ENCODE results near the gene CSRNP3.
"Not testable (repeated sequence)": the region's sequence is repeated elsewhere in the genome, so short reads cannot be mapped to it uniquely, and the experiment has no call there.

Gene CSRNP3

GRCh38 chr2:165547900-165548299, 78.4 kb downstream of the CSRNP3 start:
- no peak for DNase-seq

- no peak for DNase-seq
Measured at GRCh38 chr2:165549619-165550018, 80.1 kb downstream of the CSRNP3 start.

- no peak for DNase-seq
Measured at GRCh38 chr2:165558832-165559231, 89.3 kb downstream of the CSRNP3 start.

DNA sequence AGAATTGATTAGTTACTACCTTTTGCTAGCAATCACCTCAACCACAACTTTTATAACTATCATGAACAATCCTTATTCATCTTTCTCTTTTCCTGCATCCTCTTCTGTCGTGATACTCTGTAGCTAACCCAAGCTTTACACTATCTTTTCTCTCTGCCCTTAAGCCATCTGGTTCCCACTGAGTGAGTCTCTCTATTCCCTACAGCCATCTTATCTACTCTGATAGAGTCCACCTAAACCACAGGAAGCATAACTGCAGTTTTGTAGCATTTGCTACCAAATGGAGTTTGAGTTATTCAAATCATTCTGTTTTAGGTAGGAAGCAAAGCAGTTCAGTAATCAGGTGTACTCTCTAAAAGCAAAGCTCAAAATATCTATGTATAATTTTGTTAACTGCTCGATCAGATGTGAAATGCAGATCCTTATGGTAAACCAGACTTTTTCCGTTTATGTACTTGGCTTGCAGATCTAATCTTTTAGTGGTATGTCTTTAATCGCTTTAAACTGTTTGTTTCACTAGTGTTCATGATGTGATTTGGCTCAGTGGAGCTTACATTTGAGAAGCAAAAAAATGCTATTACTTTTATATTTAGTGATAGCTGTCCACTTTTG, 91.0 kb downstream of the CSRNP3 start:
- no peak for DNase-seq

- no peak for DNase-seq
Measured at GRCh38 chr2:165561516-165561915, 92.0 kb downstream of the CSRNP3 start.

DNA sequence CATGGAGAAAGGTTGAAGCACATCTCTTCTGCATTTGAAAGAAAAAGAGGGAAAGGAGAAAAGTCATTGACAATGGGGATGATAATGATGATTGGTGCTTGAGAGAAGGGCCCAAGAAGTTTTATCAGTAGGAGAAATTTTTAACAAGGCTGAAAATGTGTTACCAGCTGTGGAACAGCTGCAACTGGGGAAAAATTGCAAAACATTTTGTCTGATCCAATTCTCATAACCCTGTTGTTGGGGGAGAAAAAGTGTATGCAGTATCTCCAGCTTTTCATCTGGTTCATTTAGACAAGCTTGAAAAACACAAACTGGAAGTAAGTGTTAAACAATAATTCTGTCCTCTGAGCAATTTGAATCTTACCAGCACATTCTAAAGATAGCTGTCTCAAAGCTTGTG, 92.7 kb downstream of the CSRNP3 start:
- no peak for DNase-seq

DNA sequence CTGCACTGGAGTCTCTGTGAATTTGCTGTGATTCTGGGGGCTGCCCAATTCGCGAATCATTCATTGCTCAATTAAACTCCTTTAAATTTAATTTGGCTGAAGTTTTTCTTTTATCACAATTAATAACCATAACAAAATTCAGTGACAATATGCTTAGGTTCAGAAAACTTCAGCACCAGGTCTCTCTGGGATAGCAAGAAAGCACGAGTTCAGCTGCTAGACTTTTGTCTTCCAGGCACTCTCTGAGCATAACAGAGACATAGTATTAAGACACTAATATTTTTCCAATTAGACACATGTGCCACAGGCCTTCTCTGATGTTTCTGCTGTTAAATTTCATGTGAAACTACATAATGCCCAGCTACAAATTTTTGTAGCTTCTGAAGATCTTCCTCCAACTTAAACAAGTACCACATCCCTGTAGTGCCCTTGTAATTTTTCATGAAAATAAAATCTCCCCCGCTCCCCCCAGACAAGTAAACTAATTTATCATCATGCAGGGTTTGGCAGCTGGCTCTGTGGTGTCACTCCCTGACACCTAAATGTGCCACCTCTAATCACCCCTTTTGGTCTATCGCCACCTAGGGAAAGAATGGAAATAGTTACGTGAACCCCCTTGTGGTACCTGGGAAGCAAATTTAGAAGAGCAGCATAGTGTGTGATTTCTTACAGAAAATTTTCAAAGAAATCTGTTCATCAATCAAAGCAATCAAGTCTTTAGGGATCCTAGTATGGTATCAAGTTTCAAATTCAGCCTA, 94.1 kb downstream of the CSRNP3 start:
- no peak for DNase-seq

DNA sequence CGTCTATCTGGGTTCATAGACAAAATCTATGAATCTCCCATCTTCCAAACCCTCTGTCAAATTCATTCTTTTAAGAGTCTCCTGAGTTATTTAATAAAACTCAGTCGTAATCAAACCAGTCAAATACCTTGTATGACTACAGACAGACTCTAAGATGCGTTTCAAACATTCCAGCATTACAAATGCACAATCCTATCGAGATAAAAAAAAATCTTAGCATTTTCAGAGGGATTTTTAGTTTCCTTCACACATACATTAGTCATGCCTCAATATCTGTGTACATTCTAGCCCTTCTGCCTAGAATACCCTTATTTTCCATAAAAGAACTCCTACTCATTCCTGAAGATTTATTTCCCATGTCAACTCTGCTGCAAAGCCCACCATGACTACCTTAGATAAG, 96.5 kb downstream of the CSRNP3 start:
- DNase-seq: no peak

DNA sequence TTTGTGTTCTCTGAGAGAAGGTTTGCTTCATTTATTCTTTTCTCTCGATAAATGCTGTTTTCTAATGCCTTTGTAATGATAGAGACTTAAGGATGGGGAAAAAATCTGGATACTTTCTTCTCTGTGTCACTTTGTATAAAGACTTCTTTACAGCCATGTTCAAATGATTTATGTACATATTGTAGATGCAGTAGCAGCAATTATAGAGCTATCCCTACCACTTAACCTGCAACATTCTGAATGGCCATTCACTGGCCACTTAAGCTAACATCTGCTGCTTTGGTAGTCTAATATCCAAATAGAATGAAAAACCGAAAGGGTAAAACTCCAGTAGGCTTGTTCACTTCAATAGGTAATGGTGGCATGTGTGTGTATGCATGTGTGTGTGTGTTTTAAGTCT, 97.8 kb downstream of the CSRNP3 start:
- no peak for DNase-seq

- DNase-seq: no peak
Measured at GRCh38 chr2:165568361-165568760, 98.9 kb downstream of the CSRNP3 start.

DNA sequence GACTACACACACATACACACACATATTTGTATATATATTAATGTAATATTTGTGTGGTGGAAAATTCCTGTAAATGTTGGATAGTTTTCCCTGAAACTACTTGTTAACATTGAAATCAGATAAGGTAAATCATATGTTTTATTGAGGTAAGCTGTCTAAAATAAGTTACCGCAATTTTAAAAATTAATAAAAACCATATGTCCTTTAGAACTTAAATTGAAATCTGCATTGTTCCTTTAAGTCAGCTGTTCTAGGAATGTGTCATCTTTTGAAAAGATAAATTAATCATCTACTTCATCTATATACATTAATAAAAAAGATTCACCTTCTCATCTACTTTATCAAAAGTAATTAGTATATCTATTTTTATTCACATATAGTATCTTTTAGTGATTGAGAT, 102.0 kb downstream of the CSRNP3 start:
- DNase-seq: no peak

- DNase-seq: no peak
Measured at GRCh38 chr2:165572151-165572550, 102.7 kb downstream of the CSRNP3 start.

DNA sequence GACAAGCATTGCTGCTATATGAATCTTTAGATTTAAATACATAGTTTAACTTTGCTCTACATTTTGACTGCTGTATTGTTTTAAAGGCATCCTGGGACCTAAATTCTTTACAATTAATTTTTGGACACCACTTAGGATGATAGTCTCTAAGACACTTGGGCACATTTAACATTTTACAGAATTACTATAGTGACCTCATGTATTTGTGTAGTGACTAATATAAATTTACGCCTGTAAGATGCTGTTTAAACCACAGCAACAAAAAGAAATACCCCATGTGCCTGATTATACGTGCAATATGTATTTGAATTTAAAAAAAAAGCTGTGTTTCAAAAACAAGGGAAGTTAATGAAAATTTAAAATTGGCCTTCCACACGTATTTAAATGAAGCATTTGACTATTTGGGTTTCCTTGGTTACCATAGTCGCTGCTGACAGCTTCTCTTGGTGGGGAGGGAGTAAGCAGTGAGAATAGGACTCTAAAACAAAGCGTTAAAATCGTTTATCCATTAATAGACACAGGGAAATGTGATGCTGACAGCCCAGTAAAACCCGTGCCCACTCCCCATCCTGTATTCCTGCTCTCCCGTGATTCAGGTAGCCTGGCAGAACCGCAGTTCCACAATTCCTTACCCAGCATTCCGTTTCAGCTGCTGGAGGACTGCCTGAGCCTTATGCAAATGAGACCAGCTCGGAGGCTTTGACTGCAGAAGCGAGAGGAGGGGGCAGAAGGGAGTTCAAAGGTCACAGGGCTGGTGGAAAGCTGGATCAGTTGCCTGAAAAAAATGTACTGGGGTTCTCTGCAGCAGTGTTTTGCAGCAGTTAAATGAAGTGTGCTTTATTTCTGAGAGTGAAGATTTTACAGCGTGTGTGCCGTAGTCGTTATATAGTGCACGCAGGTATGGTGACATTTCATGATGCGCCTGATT, 104.3 kb downstream of the CSRNP3 start:
- DNase-seq: no peak

DNA sequence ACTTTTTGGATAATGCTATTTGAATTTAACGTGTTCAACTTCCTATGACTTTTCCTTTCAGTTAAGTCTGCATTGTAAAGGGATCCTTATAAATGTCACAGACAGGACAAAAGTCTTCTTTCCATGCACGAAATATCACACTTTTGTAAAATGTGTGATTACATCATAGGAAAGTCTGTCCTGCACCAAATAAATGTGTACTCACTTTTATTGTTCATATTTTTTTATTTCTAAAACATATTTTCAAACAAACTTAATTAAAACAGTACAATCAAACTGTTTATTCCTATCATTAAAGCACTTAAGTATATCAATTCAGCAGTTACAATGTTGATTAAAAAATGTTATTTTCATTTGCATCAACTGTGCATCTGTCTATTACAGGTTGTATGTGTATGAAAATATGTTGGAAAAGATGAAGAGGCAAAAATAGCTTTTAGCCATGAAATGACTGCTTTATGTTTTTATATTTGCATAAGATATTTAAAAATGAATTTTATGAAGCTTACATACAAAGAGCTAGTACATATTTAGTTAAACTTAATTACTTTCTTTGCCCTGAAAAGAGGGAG, 105.6 kb downstream of the CSRNP3 start:
- DNase-seq: no peak

DNA sequence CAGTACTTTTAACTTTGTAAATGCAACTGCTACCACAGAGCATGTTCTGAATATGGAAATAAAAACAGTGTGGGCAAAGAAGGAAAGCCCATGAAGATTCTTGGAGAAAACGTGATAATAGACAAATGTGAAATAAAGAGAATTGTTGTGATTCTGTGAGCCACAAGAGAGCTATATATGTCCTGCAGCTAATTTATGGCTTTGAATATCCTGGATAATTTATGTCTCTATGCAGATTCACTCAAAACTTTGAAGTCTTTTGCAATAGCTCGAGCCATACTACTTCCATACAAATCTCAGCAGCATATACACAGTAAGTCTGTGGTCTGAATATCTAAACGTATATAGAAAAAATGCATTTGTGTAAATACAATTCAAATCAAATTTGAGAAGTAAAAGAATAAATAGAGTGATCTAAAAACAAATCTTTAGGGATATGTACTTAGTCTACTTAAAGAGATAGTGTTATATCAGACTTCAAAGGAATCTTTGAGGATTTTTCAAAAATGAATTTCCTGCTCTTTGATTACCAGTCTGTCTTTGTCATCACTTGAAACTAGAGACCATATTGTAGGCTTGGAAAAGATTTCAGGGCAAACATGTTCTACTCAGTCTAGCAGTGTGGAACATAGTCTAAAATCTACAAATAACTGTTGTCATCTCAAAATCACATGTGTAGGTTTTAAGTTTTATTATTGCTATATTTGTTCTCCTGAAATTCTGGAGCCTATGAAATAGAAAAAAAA, 107.1 kb downstream of the CSRNP3 start:
- no peak for DNase-seq

DNA sequence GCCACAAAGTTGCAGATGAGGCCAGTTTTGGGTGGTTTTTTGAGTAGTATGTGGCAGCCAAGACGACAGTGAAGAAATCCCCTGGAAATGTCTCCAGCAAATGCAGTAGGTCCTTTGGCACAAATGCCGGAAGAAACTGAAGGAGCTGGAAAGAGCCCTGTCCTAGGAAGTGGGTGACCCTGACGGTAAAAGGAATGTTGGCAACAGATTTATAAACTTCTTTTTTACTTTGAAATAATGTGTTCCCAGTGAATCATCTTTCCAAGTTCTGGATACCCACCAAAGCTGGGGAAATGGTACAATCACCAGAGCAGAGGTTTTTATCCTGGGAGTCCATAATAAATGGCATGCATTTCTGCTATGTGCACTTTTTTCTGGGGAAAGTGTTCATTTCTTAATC, 112.9 kb downstream of the CSRNP3 start:
- DNase-seq: no peak

DNA sequence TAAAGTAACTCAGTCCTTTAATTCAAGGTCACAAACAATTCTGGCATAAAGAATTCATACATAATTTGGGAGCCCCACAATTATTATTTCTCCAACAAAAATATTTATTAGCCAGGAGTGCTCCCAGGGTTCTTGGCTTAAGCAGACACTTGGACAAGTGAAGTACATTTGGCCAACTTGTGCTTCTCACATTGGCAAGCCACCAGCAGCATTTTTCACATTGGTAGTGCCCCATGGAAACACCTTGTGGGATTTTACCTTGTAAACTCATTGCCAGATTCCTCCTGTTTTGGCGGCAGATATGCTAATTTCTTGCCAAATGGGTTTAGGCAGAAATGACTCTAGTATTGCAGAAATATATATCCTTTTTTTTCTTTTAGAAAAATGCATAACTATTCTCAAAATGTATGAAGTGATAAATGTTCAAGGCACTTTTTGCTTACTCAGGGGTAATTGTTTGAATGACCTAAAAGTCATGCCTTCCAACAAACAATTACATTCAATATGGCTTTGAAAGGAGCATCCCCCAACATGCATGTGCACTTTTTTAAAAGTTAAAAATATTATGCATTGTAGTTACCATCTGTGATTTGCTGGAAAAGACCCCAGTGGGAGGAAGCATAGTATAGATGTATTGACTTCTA, 113.5 kb downstream of the CSRNP3 start:
- no peak for DNase-seq

DNA sequence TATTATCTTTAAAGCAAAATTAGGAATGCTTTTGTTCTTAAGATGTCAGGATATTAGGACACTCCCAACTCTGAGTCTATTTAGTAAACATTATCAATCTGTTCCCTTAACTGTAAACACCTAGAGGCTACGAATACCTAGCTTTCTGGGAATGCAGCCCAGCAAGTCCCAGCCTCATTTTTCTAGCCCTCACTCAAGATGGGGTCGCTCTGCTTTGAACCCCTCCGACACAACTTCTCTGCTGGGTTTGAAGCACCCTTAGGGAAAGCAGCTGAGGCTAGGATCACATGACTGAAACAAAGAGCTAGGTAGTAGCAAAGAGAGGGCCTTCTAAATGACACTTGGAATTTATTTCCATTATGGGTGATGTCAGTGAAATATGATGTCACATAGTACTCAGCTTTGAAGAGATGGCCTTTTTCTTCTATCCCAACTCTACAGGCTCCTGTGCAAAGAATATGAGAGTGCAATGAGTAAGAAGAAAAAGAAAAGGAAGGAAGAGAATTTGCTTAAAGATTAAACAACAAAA, 114.7 kb downstream of the CSRNP3 start:
- no peak for DNase-seq

GRCh38 chr2:165586019-165586418, 116.5 kb downstream of the CSRNP3 start:
- DNase-seq: no peak

DNA sequence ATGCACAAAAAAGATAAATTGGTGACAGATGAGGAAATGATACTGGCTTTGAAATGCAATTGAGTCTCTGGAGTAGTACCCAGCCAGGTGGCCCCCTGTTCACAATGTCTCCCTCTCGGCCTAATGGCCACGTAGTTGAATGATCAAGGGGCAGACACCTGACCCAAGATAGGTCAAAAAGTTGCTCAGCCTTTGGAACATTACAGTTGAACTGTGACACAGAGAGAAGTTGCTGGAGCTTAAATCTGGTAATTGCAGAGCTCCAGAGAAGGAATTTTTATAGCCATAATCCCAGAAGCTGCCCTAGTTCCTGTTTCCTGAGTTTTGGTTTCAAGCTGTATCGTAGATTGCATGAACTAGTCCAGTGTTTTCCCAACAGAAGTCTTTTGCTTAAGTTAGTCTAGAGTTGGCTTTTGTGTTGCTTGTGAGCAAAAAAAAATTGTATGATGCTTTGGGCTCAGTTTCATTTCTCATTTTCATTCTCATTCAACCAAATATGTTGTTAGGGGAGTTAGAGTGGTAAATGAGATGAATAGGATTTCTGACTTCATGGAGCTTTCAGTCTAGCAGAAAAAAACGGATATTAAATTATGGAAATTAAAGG, 117.9 kb downstream of the CSRNP3 start:
- no peak for DNase-seq

DNA sequence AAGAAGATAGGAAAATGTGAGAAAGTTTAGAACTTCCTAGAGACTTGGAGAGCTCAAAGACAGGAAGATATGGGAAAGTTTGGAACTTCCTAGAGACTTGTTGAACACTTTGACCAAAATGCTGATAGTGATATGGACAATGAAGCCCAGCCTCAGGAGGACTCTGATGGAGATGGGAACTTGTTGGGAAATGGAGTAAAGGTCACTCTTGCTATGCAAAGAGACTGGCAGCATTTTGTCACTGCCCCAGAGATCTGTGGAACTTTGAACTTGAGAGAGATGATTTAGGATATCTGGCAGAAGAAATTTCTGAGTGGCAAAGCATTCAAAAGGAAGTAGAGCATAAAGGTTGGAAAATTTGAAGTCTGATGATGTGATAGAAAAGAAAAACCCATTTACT, 121.5 kb downstream of the CSRNP3 start:
- not testable (repeated sequence) for DNase-seq

All from activated CD4-positive, alpha-beta T cell treated with anti-CD3 and anti-CD28 coated beads for 4 hours (primary cell).